NCI-H1417 (cell line): ENCODE data around the gene BNIP3.
"Not testable (repeated sequence)": the region's sequence is repeated elsewhere in the genome, so short reads cannot be mapped to it uniquely, and the experiment has no call there.

Experiments
- DNase-seq, 3 experiments: peaks; one replicate each; lab custom pipeline; 2025; lab: John Stamatoyannopoulos, UW

Gene BNIP3

DNA sequence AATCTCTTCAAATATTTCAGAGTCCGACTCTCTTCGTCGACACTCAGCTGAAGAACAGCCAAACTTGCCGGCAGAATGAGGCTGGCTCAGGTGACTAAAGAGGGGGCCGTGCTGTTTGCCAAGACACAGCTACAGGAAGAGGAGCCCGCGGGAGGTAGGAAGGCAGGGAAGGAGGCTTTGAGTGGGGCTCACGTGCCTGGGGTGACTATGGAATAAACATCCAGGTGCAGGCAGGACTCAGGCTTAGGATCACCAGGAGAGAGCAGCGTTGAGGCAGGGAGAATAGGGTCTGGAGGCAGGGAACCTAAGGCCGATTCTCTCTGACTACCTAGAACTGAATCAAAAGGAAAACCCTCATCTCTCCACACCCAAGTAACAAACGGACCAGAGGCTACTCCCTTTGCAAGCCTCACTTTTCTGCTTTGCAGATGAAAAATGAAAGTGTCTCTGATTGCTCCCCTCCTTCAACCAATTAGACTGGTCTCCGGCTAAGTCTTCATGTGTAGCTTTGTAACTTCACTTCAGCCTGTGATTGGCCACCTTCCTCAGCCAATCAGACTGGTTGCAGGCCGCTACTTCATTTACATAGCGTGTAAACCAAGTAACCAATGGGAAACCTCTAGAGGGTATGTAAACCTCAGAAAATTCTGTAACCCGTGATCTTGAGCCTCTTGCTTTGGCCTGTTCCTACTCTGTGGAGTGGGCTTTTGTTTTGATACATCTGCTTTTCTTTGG is 19.7 kb upstream of the BNIP3 start:
- peak; percentile 24 to 58 (median 44) for DNase-seq

DNA sequence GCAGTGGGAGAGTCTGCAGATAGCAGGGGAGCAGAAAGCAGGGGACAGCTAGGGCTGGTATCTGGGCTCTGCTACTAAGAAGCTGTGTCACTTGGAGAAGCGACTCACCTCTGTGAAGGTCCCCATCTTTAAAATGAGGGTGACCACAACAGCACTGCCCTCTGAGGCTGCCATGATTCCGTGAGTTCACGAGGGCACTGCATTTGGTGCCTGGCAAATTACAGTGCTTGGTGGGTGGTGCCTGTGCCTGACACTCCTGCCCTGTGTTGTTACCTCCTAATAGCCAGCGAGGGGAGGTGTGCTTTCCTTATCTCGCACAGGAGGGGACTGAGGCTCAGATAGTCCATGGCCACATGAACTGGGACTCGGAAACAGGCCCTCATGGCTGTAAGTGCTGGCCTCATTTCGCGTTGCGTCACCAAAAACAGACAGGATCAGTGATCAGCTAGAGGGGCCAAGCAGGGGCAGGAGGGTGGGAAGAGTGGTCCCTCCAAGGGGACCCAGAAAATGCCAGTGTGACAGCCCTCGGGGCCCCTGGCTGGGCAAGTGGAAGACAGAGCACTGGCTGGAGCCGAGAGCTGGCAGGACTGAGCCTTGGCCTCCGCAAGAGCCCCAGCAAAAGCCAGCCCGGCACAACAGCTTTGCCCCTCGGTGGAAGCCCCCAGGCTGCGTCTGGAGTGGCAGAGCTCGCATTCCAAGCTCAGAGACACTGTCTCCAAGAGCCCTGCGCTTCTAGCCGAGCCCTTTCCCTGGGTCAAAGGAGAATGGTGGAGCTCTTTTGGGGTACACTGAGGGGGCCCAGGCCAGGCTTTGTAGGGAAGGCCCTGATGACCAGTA is 17.3 kb upstream of the BNIP3 start:
- no peak for DNase-seq

DNA sequence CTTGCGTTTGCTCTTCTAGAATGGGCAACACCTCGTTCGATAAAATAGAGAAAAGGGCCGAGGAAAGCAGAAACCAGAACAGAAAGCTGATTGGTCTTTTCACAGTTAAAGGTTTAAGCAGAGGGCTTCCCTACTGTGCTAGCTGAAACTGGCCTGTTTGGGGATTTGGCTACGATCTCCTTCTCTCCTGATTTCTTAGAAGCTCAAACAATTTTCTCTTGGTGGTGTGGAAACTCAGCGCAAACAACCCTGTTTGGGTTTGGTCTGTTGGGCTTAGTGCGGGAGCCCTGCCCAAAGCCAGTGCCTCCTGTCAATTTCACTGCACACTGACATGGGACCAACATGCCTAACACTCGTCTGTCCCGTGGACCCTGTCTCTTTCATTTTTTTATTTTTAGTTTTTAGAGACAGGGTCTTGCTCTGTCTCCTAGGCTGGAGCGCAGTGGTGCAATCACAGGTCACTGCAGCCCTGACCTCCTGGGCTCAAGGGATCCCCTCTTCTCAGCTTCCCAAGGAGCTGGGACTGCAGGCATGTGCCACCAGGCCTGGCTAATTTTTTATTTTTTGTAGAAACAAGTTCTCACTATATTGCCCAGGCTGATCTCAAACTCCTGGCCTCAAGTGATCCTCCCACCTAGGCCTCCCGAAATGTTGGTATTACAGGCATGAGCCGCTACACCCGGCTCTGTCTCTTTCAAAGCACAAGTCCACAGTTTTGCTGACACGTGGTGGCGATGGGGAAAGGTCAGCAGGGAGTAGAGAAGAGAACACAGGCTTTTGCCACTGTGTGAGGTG is 16.5 kb upstream of the BNIP3 start:
- no peak for DNase-seq

DNA sequence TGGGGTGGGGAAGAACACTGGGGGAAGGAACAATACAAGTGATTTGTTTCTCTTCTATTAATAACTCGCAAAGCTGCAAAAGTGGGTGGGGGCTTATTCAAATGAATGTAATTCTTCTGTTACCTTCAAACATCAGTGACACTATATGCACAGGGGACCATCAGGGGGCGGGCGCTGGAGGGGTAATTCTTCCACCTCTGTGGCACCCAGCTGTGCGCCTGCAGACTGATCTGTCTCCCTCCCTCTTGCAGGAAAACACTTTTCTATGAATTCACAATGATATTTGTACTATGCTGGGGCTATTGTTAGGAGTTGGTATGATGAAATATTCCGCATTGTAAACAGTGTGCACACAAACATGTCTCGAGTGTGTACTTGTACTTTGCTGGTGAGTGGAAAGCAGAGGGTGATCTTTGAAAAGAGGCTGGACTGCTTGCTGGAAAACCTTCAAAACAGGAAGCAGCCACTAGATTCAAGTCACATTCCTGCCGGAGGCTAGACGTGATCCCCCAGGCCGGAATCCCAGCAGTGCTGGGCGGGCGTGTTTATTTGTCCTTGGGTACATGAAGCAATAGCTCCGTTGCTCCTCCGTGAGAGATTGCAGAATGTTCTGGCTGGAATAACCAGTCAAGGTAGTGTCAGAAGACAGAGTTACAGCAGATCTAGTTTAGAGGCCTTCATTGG is 15.8 kb upstream of the BNIP3 start:
- peak; percentile 8 to 85 (median 59) for DNase-seq

DNA sequence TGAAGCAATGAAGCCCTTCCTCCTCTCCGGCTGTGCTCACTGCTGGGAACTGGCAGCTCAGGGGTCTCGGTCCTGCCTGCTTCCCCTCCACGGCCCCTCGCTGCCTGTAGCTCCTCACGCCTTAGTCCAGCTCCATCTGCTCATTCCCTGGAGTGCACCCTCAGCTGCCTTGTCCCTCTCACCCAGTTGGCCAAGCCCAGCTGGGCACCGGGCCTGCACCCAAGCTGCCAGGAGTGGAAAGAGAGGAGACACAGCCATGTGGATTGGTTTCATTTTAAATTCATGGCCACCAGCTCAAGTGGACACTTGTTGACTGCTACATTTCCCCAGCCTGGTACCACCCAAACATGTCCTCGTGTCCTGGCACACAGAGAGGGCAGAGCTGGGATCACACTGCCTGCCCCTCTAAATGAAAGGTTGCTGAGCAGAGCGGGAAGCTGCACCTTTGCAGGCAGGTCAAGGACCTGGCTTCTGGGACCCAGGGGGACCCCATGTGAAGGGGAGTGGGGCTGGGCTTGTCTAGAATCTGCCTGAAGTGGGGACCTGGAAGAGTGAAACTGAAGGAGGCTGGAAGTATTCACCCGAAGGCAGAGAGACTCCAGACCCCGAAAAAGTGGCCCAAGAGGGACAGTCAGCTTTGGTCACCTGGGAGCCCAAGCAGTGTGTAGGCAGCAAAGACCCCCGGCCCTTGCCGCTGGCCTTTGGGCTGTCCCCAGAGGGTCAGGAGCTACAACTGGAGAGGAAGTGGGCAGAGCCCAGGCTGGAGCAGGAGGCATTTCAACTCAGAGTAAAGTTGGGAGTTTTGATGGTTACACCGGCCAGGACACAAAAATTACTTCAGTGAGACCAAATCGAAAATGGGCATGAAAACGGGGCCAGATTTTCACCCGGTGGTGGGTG is 15.0 kb upstream of the BNIP3 start:
- no peak for DNase-seq

DNA sequence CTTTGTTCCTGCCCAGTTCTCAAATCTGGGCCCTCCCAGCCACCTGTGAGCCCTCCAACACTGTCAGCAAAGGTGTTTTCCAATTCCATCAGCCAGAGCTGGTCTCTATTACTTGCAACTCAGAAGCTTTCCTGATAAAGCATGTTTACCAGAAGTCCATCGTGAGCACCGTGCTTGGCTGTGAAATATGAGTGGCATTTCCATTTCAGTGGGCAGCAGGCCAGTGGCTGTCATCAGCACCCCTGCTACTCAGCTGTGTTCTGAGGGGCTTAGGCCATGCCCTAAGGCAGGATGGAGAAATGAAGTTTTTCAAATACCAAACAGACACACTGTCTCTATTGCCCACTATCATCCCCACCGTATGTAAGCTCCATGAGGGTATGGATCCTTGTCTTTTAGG is 12.7 kb upstream of the BNIP3 start:
- no peak for DNase-seq

DNA sequence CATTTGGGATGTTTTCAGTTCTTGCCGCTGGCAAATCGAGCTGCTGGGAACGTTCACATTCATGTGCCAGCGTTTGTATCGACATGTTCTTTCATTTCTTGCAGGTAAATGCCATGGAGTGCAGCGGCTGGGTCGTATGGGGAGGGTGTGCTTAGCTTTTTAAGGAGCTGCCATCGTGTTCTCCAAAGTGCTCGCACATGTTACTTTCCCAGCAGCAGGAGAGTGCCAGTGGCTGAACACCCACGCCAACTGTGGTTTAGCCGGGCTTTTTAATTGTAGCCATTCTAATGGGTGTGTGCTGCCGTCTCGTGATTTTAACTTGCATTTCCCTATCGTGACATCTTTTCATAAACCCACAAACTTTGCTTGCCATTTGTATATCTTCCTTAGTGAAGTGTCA is 11.6 kb upstream of the BNIP3 start:
- DNase-seq: no peak

DNA sequence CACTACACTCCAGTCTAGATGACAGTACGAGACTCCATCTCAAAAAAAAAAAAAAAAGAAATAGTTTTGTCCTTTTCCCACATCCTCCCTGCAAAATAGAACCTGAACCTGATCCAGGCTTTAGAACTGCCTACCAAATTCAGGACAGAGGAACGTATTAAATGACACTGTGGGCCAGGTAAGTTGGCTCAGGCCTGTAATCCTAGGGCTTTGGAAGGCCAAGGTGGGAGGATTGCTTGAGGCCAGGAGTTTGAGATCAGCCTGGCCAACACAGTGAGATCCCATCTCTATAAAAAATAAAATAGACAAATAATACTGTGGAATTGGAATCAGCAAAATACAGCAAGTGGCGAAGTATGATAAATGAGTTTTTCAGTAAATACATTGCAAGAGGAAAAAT is 10.0 kb upstream of the BNIP3 start:
- DNase-seq: no peak

DNA sequence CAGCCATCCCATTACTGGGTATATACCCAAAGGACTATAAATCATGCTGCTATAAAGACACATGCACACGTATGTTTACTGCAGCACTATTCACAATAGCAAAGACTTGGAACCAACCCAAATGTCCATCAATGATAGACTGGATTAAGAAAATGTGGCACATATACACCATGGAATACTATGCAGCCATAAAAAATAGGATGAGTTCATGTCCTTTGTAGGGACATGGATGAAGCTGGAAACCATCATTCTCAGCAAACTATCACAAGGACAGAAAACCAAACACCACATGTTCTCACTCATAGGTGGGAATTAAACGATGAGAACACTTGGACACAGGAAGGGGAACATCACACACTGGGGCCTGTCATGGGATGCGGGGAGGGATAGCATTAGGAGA is 6.1 kb upstream of the BNIP3 start:
- not testable (repeated sequence) for DNase-seq

DNA sequence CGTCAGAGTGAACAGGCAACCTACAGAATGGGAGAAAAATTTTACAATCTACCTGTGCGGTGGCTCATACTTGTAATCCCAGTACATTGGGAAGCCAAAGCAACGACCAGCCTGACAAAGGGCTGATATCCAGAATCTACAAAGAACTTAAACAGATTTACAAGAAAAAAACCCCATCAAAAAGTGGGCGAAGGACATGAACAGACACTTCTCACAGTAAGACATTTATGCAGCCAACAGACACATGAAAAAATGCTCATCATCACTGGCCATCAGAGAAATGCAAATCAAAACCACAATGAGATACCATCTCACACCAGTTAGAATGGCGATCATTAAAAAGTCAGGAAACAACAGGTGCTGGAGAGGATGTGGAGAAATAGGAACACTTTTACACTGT is 5.6 kb upstream of the BNIP3 start:
- not testable (repeated sequence) for DNase-seq

DNA sequence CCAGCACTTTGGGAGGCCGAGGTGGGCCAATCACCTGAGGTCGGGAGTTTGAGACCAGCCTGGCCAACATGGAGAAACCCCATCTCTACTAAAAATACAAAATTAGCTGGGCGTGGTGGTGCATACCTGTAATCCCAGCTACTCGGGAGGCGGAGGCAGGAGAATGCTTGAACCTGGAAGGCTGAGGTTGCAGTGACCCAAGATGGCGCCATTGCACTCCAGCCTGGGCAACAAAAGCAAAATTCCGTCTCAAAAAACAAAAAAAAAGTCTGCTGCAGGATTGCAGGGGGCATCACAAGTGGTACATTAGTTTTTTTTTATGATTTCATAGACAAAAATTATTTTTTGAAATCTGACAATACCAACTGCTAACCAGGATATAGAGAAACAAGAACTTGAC is 5.1 kb upstream of the BNIP3 start:
- DNase-seq: not testable (repeated sequence)

DNA sequence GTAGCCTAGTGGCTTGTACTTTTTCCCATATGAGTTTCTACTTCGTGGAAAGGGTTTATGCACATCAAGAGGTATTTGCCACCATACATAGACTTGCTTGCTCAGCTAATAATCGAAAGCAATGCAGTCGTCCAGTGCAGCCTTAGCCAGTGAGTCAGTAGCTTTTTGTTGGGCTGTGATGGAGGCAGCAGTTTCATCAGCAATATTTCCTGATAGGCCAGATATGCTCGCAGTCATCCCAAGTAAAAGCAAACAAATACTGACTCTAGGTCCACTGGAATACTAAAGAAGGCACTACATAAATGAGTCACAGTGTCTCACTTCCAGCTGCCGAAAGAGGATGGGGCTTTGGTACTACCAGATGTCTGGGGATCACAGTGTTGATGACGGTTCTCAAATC is 2.1 kb upstream of the BNIP3 start:
- no peak for DNase-seq

DNA sequence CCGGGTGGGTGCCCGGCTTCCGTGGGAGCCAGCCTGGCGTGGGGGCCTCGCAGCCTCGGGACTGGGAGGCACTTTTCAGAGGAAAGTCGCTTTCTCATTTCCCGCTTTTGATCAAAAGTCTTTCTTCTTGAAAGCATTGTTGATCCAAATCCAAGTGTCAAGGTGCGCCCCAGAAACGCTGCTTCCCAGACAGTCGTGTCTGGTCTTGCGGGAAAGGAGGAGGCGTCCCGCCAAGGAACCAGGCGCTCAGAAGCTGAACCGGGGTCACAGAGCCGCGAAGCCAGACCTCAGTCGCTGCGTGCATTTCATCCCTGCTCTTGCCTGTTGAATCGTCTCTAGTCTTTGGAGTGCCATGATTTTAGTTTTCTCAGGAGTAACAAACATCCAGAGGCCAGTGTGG is 1.1 kb upstream of the BNIP3 start:
- no peak for DNase-seq

DNA sequence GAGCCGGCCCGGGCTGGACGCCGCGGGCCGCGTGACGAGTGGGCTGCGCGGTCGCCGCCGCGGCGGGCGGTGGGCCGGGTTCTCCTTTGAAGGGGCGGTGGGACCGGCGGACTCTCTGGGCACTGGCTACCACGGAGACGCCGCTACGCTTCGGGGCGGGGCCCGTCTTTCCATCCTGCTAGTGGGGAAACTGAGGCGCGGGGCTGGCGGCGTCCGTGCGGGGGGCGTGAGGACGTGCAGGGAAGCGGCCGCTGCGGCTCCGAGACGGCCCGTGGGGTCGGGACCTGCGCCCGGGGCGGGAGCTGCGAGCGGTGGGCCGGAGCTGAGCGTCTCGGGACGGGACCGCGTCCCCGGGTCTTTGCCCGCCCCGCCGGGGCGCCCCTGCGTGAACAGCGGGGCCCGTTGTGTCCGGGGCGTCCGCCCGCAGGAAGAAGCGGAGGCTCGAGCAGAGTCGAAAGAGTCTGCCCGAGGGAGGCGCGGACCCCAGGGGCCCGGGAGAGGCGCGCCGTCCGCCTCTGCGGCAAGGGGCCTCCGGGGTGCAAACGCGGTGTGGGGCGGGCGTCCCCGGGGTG is 548 bp upstream of the BNIP3 start:
- no peak for DNase-seq

DNA sequence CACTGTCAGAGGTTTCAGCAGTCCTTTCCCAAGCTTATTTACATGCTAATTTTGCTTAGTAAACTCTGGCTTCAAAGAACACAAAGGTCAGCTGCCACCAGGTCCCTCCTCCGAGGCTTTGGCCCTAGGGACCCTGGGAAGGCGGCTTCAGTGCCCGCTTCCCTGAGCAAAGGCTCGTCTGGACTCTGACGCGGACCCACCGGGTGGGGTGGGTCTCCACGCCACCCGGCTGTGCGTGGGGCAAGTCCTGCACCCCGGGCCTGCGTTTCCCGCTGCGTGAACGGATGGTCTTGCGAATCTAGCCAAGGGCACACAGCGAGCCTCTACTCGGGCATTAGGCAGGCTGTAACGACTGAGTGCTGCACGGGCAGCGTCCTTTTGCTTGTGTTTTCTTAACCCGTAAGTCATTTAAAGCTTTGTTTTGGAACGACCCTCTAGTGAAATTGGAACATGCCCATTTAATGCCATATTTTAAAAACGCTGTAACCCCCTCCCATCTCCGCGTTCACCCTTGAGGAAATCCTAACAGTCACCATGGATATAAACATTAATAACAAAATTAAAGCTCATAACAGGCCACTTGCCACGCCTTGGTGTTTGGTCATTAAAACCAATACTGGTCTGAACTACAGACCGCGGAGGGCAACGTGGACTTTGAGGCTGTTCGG is 828 bp downstream of the BNIP3 start:
- DNase-seq: peak in 2 of 3 experiments; percentile 21 to 42

DNA sequence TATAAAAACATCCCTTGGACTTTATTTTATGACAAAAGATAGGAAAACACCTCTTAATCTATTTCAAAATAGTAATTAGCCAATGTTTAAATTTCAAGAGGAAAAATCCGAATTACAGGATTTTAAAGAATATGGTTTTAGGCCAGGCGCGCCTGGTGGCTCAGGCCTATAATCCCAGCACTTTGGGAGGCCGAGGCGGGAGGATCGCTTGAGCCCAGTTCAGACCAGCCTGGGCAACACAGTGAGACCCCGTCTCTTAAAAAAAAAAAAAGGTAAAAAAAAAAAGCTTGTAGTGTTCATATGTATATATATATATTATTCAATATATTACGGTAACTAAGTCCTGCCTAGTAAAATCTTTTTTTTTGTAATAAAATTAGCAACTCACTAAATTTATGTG is 1.4 kb downstream of the BNIP3 start:
- DNase-seq: no peak

DNA sequence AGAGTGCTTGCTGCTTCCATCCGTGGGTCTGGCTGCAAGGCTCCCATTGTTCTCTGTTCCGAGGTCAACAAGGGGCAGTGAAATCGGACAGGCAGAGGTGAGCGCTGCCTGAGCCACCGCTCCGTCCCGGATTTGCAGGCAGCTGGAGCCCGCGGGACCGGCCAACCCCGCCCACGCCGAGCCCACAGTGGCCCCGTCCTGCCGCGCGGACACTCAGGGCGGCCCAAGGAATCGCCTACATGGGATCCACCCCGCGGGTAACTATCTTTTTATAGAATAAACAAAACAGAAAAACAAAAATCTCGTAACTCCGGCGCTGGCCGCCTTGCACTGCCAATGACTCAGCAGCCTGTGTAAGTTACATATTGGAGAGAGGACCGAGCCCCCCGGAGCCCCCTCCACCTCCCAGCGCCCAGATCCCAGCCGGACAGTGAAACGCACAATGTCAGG is 1.9 kb downstream of the BNIP3 start:
- no peak for DNase-seq

DNA sequence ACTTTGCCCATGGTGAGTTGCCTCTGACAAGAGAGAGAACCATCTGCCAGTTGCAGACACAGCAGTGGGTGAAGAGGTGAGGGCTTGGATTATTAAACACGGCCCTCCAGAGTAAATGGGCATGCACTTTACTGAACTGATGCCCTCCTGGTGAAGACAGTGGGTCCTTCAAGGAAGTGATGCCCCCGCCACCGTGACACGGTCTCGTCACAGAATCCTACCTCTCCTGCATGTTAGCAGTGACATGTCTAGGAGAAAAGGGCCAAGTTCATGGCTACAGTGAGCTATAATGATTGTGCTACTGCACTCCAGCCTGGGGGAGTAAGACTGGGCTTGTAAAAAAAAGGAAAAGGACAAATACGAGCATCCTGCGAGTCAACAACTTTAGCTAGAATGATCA is 2.4 kb downstream of the BNIP3 start:
- no peak for DNase-seq

DNA sequence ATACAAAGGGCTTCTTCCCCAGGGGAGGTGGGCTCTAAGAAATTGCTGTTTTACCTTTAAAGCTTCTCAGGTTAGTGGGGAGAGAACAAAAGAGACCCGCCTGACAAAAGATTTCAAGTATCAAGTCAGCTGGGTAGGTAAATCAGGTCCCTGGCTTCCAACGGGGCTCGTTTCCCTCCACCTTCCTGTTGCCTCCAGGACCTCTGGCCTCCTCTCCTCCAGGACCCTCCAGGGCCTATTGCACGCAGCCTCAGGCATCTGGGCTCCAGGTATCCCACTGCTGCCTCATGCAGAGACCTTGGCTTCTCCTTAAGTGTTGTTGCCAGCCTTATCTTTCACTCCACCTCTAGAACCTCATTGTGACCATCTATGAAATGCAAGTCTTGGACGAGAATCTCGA is 2.9 kb downstream of the BNIP3 start:
- DNase-seq: no peak

DNA sequence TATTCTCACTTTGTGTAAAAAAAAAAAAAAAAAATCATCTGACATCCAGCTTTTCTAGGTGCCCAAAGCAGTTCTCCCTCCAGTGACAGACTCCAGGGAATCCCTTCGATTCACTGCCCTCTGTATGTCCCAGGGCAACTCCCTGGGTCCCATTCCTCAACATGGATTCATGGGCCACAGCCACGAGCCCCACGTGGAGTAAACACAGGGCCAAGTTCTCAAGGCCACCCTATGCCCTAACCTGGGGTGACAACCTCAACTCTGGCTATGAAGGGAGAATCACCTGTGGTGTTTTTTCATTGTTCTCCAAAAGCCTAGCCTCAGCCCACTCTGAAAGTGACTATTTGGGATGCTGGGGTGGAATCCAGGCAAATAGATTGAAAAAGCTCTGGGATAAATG is 3.4 kb downstream of the BNIP3 start:
- DNase-seq: no peak
